SH-SY5Y (cell line): ENCODE data around the gene SFI1.

ENCODE experiments used
- GATA2 ChIP-seq: IDR thresholded peaks from 2 replicates; pipeline ENCODE4 v1.6.1; 2011; ENCODE audit warnings: mild to moderate bottlenecking, low read depth, low read length
- GATA3 ChIP-seq: IDR thresholded peaks from 2 replicates; pipeline ENCODE4 v1.6.1; 2011; ENCODE audit warnings: low read depth, mild to moderate bottlenecking, low read length, moderate library complexity

- TF ChIP-seq GATA2 (no peak), GATA3 (no peak)
Measured at GRCh38 chr22:31647066-31647465, 150.7 kb downstream of the SFI1 start.
